T-helper 2 cell treated with Interferon-gamma antibody and Interleukin-4, amounts not matched to agents 100 ng/mL and 5 ng/mL, for 36 hours (primary cell): ENCODE data around the gene ZNF79. TPM values are rescaled to one million over a fixed set of nuclear protein-coding genes. Genes with fewer than 3 reads are reported as not detected.
"Not testable (repeated sequence)": the region's sequence is repeated elsewhere in the genome, so short reads cannot be mapped to it uniquely, and the experiment has no call there.

Source experiments
- intact Hi-C: fragments of 100-400 bp; cut with micrococcal nuclease; formaldehyde crosslinking; loops from one replicate; pipeline ENCODE4 v1.15.1; 2023
- total RNA-seq: library from RNA; stranded (reverse); gene quantifications from 2 replicates; pipeline ENCODE4 v1.2.3, GENCODE V29; 2022

Gene ZNF79
- total RNA-seq, 1 donor from 2014 or later = 13.3 TPM

- intact Hi-C loops = loop anchor here (1.0 to 10.0 kb wide), 6 partner anchors 27 to 826 kb away; partner anchors contain the start of genes GOLGA2, SLC2A8, SWI5 and ZNF79
These were observed 26.8 kb downstream of the ZNF79 start, which contains the start of the genes LRSAM1 and RPL12 for GRCh38 chr9:127450830-127451607. Gene LRSAM1, plus strand, starts transcription at chr9:127451510. Its CDS starts 3,018 bp downstream, at chr9:127454528. Gene RPL12, minus strand, starts transcription at chr9:127451406. Its CDS starts 89 bp downstream, at chr9:127451317.

- intact Hi-C loops = loop anchor here (1.0 to 10.0 kb wide), 6 partner anchors 27 to 826 kb away; partner anchors contain the start of genes GOLGA2, SLC2A8, SWI5 and ZNF79
These were observed 27.4 kb downstream of the ZNF79 start for GRCh38 chr9:127451608-127451857.

DNA sequence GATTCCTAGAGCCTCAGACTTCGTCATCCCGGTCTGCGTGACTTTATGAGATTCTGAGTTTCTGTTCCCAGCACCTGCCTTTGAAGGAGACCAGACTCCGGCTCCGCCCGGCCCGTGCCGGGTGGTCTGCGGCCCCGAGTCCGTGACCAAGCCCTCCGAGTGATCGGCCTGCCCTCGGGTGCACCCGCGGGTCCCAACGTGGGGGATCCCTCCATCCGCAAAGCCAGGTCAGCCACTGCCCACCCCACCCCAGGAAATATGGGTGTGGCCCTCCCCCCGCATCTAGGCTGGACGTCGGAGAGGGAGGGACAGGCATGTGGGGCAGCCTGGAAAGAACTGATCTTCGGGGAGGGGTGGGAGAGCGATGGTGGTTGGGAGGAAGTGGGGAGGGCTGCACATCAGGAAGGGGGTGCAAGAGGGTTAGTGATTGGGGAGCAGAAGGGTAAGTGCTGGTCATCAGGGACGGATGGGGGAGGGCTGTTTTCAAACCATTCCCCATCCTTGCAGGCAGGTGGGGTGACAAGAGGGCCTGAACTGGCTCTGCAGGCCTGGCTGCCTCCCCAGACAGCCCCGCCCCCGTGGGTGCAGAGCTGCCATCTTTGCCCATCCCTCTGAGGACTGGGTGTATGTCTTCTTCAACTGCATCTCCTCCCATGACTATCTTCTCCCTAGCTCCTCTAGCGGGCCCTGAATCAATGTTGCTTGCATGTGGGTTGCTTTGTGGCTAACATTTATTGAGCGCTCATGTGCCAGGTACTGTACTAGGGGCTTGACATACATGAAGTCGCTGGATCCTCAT lies 27.9 kb downstream of the ZNF79 start:
- intact Hi-C loops = loop anchor here (1.0 to 10.0 kb wide), 6 partner anchors 28 to 825 kb away; partner anchors contain the start of genes GOLGA2, SLC2A8, SWI5 and ZNF79

GRCh38 chr9:127452691-127453090 lies 28.5 kb downstream of the ZNF79 start:
- intact Hi-C loops = loop anchor here (5.0 to 10.0 kb wide), 2 partner anchors 238 to 825 kb away; partner anchors contain the start of genes GOLGA2 and SWI5

DNA sequence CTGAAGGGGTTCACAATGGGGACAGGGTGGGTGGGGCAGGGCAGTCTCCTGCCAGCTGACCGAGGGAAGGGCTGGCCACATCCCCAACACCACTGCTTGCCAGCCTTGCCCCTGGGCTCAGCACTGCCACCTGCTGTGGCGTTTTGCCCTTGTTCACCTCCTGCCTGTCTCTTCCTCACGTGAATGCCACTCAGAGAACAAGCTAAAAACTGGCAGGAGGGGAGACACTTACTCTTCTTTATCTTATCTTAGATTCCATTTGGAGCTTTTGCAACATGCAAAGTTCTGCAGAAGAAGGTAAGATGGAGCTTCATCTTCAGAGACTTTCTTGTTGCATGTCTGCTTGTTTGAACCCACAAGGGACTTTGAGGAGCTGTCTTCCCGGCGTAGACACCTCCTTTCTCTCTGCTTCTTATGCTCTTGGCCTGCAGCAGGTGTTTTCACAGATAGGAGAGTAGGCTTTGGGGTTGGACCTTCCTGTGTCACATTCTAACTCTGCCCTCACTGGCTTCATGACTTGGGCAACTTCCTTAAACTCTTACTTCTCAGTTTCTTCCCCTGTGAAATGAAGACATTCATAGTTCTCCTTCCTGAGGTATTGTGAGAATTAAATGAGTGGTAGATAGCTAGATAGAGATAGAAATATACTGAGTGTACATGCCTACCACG lies 31.3 kb downstream of the ZNF79 start:
- intact Hi-C loops = loop anchor here (10.0 kb wide), 1 partner anchor 241 kb away; no protein-coding TSS in a partner anchor

GRCh38 chr9:127457191-127457878 lies 33.2 kb downstream of the ZNF79 start:
- intact Hi-C loops = loop anchor here (10.0 kb wide), 1 partner anchor 243 kb away; no protein-coding TSS in a partner anchor

DNA sequence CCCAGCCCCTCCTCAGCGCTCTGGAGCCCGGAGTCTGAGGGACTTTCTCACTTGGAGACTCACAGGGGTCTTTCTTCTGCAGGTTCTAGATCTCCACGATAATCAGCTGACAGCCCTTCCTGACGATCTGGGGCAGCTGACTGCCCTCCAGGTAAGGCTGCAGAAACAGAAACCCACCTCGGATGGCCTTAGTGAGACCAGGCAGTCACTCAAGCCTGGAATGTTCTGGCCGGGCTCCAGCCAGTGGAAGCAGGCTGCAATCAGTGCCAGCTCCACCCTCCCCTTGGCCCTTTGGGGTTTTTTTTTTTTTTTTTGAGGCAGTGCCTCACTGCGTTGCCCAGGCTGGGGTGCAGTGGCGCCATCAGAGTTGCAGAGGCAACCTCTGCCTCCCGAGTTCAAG lies 34.7 kb downstream of the ZNF79 start:
- intact Hi-C loops = loop anchor here (10.0 kb wide), 1 partner anchor 244 kb away; no protein-coding TSS in a partner anchor

DNA sequence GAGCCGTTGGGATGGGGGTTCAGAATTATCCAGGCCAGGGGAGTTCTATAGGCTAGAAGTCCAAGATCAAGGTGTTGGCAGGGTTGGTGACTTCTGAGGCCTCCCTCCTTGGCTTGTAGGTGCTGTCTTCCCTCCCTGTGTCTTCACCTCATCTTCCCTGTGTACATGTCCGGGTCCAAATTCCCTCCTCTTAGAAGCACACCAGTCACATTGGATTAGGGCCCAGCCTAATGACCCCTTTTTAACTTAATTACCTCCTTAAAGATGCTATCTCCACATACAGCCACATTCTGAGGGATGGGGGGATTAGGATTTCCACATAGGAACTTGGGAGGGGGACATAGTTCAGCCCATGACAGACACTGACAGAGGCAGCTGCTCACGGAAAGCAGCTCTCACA lies 39.2 kb downstream of the ZNF79 start:
- intact Hi-C loops = no loop called here

GRCh38 chr9:127463911-127464310 lies 39.7 kb downstream of the ZNF79 start:
- intact Hi-C loops = no loop called here

DNA sequence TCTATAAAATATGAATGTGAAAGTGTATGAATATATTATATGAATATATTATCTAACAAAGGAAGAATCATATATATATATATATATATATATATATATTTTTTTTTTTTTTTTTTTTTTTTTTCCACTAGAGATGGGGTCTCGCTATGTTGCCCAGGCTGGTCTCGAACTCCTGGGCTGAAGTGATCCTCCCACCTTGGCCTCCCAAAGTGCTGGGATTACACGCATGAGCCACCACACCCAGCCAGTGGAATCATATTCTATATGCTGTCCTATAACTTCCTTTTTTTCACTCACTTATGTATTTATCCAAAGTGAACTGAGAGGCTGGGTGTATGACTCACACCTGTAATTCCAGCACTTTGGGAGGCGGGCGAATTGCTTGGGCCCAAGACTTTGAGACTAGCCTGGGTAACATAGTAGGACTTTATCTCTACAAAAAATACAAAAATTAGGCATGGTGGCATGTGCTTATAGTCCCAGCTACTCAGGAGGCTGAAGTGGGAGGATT lies 42.3 kb downstream of the ZNF79 start:
- intact Hi-C loops = not testable (repeated sequence)

GRCh38 chr9:127467621-127468020 lies 43.4 kb downstream of the ZNF79 start:
- intact Hi-C loops = no loop called here

- intact Hi-C loops = no loop called here
These were observed 46.5 kb downstream of the ZNF79 start for GRCh38 chr9:127470662-127471061.

DNA sequence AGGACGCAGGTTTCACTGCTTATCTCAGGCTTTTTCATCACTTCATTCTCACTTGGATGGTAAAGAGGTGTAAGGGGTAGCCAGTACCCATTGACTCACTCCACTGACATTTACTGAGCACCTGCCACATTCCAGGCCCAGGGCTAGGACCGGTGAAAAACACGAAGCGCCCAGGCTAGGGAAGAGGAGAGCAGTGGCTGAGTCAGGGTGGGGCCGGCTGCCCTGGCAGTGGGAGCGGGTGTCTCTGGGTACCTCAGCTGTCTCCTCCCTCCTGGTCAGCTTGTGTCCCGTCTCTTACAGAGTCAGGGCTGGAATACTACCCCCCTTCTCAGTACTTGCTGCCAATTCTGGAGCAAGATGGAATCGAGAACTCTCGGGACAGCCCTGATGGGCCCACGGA lies 49.3 kb downstream of the ZNF79 start:
- intact Hi-C loops = no loop called here

DNA sequence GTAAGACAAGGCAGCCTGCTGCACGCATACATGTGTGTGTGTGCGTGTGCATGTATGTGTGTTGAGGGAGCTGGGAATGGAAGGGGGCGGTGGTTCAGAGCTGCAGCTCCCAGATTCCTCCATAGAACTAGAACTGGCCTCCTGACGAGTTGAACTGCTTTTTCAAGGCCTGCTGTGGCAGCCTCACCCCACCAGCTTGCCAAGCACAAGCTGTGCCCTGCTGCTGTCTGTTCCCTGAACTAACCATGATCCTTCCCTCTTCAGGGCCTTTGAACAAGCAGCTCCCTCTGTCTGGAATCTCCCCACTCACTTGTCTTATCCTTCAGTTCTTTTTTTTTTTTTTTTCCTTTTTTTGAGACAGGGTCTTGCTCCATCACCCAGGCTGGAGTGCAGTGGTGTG lies 49.8 kb downstream of the ZNF79 start:
- intact Hi-C loops = no loop called here

GRCh38 chr9:127474592-127474991 lies 50.4 kb downstream of the ZNF79 start:
- intact Hi-C loops = no loop called here

DNA sequence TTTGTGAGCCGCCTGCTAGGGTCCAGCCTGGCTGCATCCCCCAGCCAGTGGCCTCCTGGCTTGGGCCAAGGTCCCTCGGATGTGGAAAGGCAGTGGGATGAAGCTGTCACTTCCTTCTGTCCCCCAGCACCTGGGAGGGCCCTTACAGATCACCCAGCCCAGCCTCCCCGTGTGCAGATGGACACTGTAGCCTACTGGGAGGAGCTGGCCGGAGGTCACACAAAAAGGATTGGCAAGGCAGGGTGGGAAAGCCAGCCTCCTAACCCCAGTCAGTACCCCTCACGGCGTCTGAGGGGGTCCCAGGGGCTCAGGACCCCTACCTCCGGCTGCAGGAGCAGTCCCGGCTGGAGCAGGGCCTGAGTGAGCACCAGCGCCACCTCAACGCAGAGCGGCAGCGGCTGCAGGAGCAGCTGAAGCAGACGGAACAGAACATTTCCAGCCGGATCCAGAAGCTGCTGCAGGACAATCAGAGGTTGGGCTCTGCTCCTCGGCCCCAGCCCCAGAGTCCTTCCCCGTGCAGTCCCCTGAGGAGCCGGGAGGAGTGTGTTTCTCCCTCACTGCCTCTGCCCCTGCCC lies 55.4 kb downstream of the ZNF79 start:
- intact Hi-C loops = no loop called here

GRCh38 chr9:127482662-127483061 lies 58.5 kb downstream of the ZNF79 start:
- intact Hi-C loops = no loop called here

GRCh38 chr9:127485995-127486394 lies 61.8 kb downstream of the ZNF79 start:
- intact Hi-C loops = no loop called here

GRCh38 chr9:127488946-127489345 lies 64.8 kb downstream of the ZNF79 start:
- intact Hi-C loops = no loop called here

DNA sequence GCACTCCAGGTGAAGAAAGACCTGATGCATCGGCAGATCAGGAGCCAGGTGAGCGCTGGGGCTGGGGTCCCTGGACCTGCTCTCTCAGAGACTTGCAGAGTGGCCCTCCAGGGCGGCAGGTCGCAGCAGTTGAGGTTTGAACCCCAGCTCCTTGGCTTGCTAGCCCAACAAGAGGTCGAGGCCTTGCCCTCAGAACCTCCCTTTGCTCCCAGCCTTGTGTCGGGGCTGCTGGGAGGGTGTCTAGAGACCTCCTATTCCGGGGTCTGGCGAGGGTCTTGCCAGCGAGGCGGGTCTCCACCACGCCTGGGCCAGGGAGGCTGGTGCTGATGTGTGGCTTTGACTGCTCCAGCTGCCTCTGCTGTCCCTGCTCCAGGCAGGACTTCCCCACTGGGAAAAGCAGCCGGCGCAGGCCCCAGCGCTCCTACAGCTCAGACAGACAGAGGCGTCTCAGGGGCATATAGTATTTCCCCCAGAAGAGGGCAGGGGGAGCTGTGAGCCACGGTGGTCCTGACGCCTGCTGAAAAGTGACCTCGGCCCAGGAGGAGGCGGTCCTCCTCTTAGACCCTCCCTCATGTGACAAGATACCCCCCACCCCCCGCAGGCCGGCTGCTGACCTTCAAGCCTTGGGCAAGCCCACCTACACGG lies 65.4 kb downstream of the ZNF79 start:
- intact Hi-C loops = no loop called here
